ENCODE measurements around the gene MIEF2. TPM values are rescaled to one million over a fixed set of nuclear protein-coding genes. Genes with fewer than 3 reads are reported as not detected.

The MIEF2 gene
- polyA plus RNA-seq, 1 of the 3 experiments (the other 2 are of a cell fraction): 12.7 TPM

GRCh38 chr17:18277076-18277475 lies 16.6 kb downstream of the MIEF2 start:
- Histone ChIP-seq H3K9ac (no peak overlapping the region), H3K36me3 (replicated peaks in 1 of 2; ENCODE audit: control insufficient read depth in 1 of 2, insufficient read depth in 2 of 2, low read length in 1 of 2) (peaks cover 30 to 62% of the 10 kb centered on the region in 2 experiments)

More at GRCh38 chr17:18277076-18277475, 16.6 kb downstream of the MIEF2 start:
- H3K4me1 ChIP-seq (ENCODE audit: control insufficient read depth in 1 of 2, insufficient read depth in 2 of 2, low read depth in 1 of 2, low read length in 1 of 2): no peaks in the 10 kb centered on the region
- no peak for DNase-seq
- H4K20me1 ChIP-seq (ENCODE audit: insufficient read depth): no peaks in the 10 kb centered on the region
- TF ChIP-seq REST (IDR thresholded peaks at IDR 0.05; ENCODE audit: low read depth, low read length): no peak
- no peak for TF ChIP-seq RCOR1 (IDR thresholded peaks at IDR 0.05; ENCODE audit: low read length)
- no peak for TF ChIP-seq TEAD4 (IDR thresholded peaks at IDR 0.05; ENCODE audit: borderline replicate concordance, insufficient read depth)
- no peak for TF ChIP-seq RFX5 (IDR thresholded peaks at IDR 0.05; ENCODE audit: low read length)
- TF ChIP-seq USF1 (IDR thresholded peaks at IDR 0.05; ENCODE audit: borderline replicate concordance, low read depth): no peak
- no peak for TF ChIP-seq NFIC (IDR thresholded peaks at IDR 0.05; ENCODE audit: borderline replicate concordance)
- TF ChIP-seq EP300 (IDR thresholded peaks at IDR 0.05; ENCODE audit: borderline replicate concordance in 1 of 2, low read depth in 1 of 2, low read length in 1 of 2): no peak
- TF ChIP-seq MAX (IDR thresholded peaks at IDR 0.05; ENCODE audit: low read depth): no peak
- no peak for TF ChIP-seq FOXM1 (IDR thresholded peaks at IDR 0.05; ENCODE audit: low read depth)
- no peaks in the 10 kb centered on the region for H3K9me2 ChIP-seq
- H3F3A ChIP-seq (replicated peaks; ENCODE audit: insufficient read depth): peaks cover 5% of the 10 kb centered on the region
- WGBS (ENCODE audit: low lambda C conversion rate): 88% methylated on average over 1 of the region's 1 CpG
- no peaks in the 10 kb centered on the region for H3K27me3 ChIP-seq (ENCODE audit: insufficient read depth)
- H3K79me2 ChIP-seq (ENCODE audit: insufficient read depth): no peaks in the 10 kb centered on the region
- ChIA-PET CTCF (interaction anchor here (1.5 kb wide), 1 partner anchor 28 kb away, joined by 5 read pairs; no protein-coding TSS in a partner anchor), POLR2A (no interaction called here)
- no peak overlapping the region for H3K27ac ChIP-seq (ENCODE audit: low read depth in 2 of 2, low read length in 1 of 2)
- no peak overlapping the region for H3K4me3 ChIP-seq (ENCODE audit: low read depth in 2 of 2, low read length in 1 of 2)
- H3K4me2 ChIP-seq: no peak overlapping the region
- no peaks in the 10 kb centered on the region for H3K9me3 ChIP-seq
- H2AFZ ChIP-seq (ENCODE audit: low read depth): no peak overlapping the region

Measured in SK-N-SH (cell line).